Measurements from ENCODE around the gene IL1RL1. TPM values are rescaled to one million over a fixed set of nuclear protein-coding genes. Genes with fewer than 3 reads are reported as not detected.
A peak's percentile ranks its signal among the peaks of the same experiment; 100 is the strongest.

IL1RL1 gene
- polyA plus RNA-seq, 1 experiment = 0.30 TPM

GRCh38 chr2:102337481-102338386, 26.4 kb downstream of the IL1RL1 start:
- Histone ChIP-seq H3K9me3 (ENCODE audit: control insufficient read depth, insufficient read depth, low read length) (no peaks in the 10 kb centered on the region), H3K4me3 (ENCODE audit: low read depth, low read length) (no peak overlapping the region), H3K27me3 (ENCODE audit: control insufficient read depth, insufficient read depth, low read length) (no peaks in the 10 kb centered on the region), H3K27ac (ENCODE audit: low read depth, low read length) (no peak overlapping the region)
- no peak for DNase-seq (ENCODE audit: low read depth, low spot score)
- no peak for TF ChIP-seq CTCF (IDR thresholded peaks at IDR 0.05; ENCODE audit: low read depth, low read length)
- ChIA-PET CTCF (interaction anchor here (1.0 to 2.8 kb wide), 3 partner anchors 18 to 454 kb away, joined by 3 to 10 read pairs (median 3); partner anchors contain the start of gene IL18R1), POLR2A (no interaction called here)

GRCh38 chr2:102340778-102341177, 29.4 kb downstream of the IL1RL1 start:
- TF ChIP-seq CTCF (IDR thresholded peaks at IDR 0.05; ENCODE audit: low read depth, low read length) = no peak
- H3K4me3 ChIP-seq (ENCODE audit: low read depth, low read length) = no peak overlapping the region
- no peak overlapping the region for H3K27ac ChIP-seq (ENCODE audit: low read depth, low read length)
- ChIA-PET POLR2A (no interaction called here), CTCF (interaction anchor here (0.7 to 1.6 kb wide), 2 partner anchors 15 to 100 kb away, joined by 5 read pairs; no protein-coding TSS in a partner anchor)
- no peaks in the 10 kb centered on the region for H3K9me3 ChIP-seq (ENCODE audit: control insufficient read depth, insufficient read depth, low read length)
- no peaks in the 10 kb centered on the region for H3K27me3 ChIP-seq (ENCODE audit: control insufficient read depth, insufficient read depth, low read length)
- no peak for DNase-seq (ENCODE audit: low read depth, low spot score)

- H3K27me3 ChIP-seq (ENCODE audit: control insufficient read depth, insufficient read depth, low read length) = no peaks in the 10 kb centered on the region
- H3K27ac ChIP-seq (ENCODE audit: low read depth, low read length) = no peak overlapping the region
- no peak overlapping the region for H3K4me3 ChIP-seq (ENCODE audit: low read depth, low read length)
- POLR2A ChIA-PET = no interaction called here
- CTCF ChIA-PET = interaction anchor here (0.5 to 3.6 kb wide), 4 partner anchors 87 to 102 kb away, joined by 3 to 14 read pairs (median 6); no protein-coding TSS in a partner anchor
- DNase-seq (ENCODE audit: low read depth, low spot score) = no peak
- peak; percentile 45 for TF ChIP-seq CTCF (IDR thresholded peaks at IDR 0.05; ENCODE audit: low read depth, low read length)
- no peaks in the 10 kb centered on the region for H3K9me3 ChIP-seq (ENCODE audit: control insufficient read depth, insufficient read depth, low read length)
These were observed 31.5 kb downstream of the IL1RL1 start for GRCh38 chr2:102342888-102343287.

GRCh38 chr2:102344397-102344796, 33.0 kb downstream of the IL1RL1 start:
- ChIA-PET POLR2A (no interaction called here), CTCF (interaction anchor here (1.0 to 3.6 kb wide), 3 partner anchors 90 to 105 kb away, joined by 3 to 14 read pairs (median 3); no protein-coding TSS in a partner anchor)
- no peak overlapping the region for H3K4me3 ChIP-seq (ENCODE audit: low read depth, low read length)
- no peaks in the 10 kb centered on the region for H3K27me3 ChIP-seq (ENCODE audit: control insufficient read depth, insufficient read depth, low read length)
- H3K9me3 ChIP-seq (ENCODE audit: control insufficient read depth, insufficient read depth, low read length) = no peaks in the 10 kb centered on the region
- no peak for TF ChIP-seq CTCF (IDR thresholded peaks at IDR 0.05; ENCODE audit: low read depth, low read length)
- H3K27ac ChIP-seq (ENCODE audit: low read depth, low read length) = no peak overlapping the region
- no peak for DNase-seq (ENCODE audit: low read depth, low spot score)

- no peaks in the 10 kb centered on the region for H3K9me3 ChIP-seq (ENCODE audit: control insufficient read depth, insufficient read depth, low read length)
- ChIA-PET CTCF (interaction anchor here (1.3 to 3.6 kb wide), 2 partner anchors 11 to 105 kb away, joined by 3 to 14 read pairs; no protein-coding TSS in a partner anchor), POLR2A (no interaction called here)
- no peak overlapping the region for H3K4me3 ChIP-seq (ENCODE audit: low read depth, low read length)
- H3K27me3 ChIP-seq (ENCODE audit: control insufficient read depth, insufficient read depth, low read length) = no peaks in the 10 kb centered on the region
- no peak for DNase-seq (ENCODE audit: low read depth, low spot score)
- TF ChIP-seq CTCF (IDR thresholded peaks at IDR 0.05; ENCODE audit: low read depth, low read length) = no peak
- H3K27ac ChIP-seq (ENCODE audit: low read depth, low read length) = no peak overlapping the region
These were observed 34.1 kb downstream of the IL1RL1 start for GRCh38 chr2:102345329-102345920.
